Measurements from ENCODE around the gene CALN1. TPM values are rescaled to one million over a fixed set of nuclear protein-coding genes. Genes with fewer than 3 reads are reported as not detected.

Gene CALN1
- total RNA-seq, 2 donors from 2014 or later = 1.1 to 1.2 TPM

DNA sequence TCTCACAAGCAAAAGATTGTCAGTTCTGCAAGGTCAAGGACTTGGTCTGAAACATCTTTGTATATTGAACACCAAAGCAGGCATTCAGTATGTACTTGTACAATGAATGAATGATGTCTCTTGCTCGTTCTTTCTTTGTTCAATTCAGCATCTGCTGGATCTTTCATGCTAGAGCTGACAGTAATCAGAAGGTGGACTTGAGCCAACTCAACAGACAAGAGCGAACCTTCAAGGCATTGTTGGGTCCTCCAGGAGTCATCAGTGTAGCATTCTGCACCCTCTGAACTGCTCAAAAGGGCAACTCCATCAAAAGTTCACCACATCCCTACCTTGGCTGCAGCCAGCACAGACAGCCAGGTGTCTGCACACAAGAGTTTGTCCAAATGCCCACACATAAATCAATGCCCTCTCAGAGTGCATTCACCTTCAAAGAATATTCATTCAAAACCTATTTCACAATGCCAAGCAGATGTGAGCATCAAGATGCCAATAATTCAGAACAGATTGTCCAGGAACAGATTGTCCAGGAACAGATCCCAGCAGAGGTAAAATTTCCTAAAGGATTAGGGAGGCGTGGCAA lies 386.7 kb downstream of the CALN1 start:
- intact Hi-C loops (cut with DNase I) = no loop called here
- no peak for DNase-seq (ENCODE audit: low spot score)

DNA sequence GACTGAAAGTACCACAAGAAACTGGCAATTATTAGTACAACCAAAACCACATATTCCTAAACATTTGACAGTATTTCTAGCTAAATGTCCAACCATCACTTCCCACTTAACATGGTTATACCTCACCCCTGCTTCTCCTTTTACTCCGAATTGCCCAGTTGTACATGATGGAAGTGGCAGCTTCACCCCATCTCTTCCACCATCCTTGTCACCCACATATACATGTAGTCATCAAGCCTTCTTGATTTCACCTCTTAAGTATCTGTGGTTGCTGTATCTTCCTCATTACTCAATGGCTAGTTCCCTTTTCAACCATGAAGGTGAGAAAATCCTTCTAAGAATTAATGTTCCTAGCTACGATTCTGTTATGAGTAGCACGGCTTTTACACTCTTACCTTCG lies 388.2 kb downstream of the CALN1 start:
- H3K9me3 ChIP-seq = no peaks in the 10 kb centered on the region
- H3K27ac ChIP-seq = no peak overlapping the region
- H3K27me3 ChIP-seq (replicated peaks; ENCODE audit: insufficient read depth) = no peaks in the 10 kb centered on the region
- WGBS = 91% methylated on average over 4 of the region's 4 CpGs
- TF ChIP-seq POLR2AphosphoS5 (IDR thresholded peaks at IDR 0.05) (no peak), POLR2A (IDR thresholded peaks at IDR 0.05) (no peak)
- TF ChIP-seq, protein P1, sequence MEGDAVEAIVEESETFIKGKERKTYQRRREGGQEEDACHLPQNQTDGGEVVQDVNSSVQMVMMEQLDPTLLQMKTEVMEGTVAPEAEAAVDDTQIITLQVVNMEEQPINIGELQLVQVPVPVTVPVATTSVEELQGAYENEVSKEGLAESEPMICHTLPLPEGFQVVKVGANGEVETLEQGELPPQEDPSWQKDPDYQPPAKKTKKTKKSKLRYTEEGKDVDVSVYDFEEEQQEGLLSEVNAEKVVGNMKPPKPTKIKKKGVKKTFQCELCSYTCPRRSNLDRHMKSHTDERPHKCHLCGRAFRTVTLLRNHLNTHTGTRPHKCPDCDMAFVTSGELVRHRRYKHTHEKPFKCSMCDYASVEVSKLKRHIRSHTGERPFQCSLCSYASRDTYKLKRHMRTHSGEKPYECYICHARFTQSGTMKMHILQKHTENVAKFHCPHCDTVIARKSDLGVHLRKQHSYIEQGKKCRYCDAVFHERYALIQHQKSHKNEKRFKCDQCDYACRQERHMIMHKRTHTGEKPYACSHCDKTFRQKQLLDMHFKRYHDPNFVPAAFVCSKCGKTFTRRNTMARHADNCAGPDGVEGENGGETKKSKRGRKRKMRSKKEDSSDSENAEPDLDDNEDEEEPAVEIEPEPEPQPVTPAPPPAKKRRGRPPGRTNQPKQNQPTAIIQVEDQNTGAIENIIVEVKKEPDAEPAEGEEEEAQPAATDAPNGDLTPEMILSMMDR (IDR thresholded peaks at IDR 0.05) = no peak
- no peaks in the 10 kb centered on the region for H3K36me3 ChIP-seq
- intact Hi-C loops (cut with DNase I) = no loop called here
- no peaks in the 10 kb centered on the region for H3K4me1 ChIP-seq (replicated peaks)
- no peak overlapping the region for H3K4me3 ChIP-seq
- no peak for DNase-seq (ENCODE audit: low spot score)

More for the DNA sequence above, 386.7 kb downstream of the CALN1 start:
- no peak overlapping the region for H3K4me3 ChIP-seq
- H3K36me3 ChIP-seq = no peaks in the 10 kb centered on the region
- H3K27me3 ChIP-seq (replicated peaks; ENCODE audit: insufficient read depth) = no peaks in the 10 kb centered on the region
- no peaks in the 10 kb centered on the region for H3K9me3 ChIP-seq
- 84% methylated on average over 3 of the region's 3 CpGs for WGBS
- TF ChIP-seq, protein P1 (IDR thresholded peaks at IDR 0.05) = no peak
- TF ChIP-seq POLR2A (IDR thresholded peaks at IDR 0.05) = no peak
- no peaks in the 10 kb centered on the region for H3K4me1 ChIP-seq (replicated peaks)
- no peak overlapping the region for H3K27ac ChIP-seq

DNA sequence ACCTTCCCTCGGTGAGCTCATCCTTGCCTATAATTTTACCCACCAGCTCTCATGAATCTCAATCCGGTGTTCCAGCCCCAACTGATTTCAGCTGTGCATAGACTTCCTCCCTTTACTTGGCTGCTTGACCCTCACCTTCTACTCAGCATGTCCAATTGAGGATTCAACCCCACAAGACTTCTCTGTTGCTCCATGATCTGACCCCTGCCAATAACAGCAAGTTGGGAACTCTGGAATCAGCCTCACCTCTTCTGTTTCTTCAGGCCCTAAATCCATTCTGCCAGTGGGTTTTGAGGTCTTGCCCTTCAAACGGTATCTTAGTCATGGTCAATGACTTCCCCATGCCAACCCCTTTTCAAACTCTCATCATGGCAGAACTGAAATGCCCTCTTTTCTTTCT lies 390.4 kb downstream of the CALN1 start:
- Histone ChIP-seq H3K4me1 (replicated peaks) (no peaks in the 10 kb centered on the region), H3K9me3 (no peaks in the 10 kb centered on the region), H3K36me3 (no peaks in the 10 kb centered on the region), H3K27me3 (replicated peaks; ENCODE audit: insufficient read depth) (no peaks in the 10 kb centered on the region), H3K27ac (no peak overlapping the region), H3K4me3 (no peak overlapping the region)
- DNase-seq (ENCODE audit: low spot score) = no peak
- TF ChIP-seq, protein P1 (IDR thresholded peaks at IDR 0.05) = no peak
- TF ChIP-seq POLR2AphosphoS5 (IDR thresholded peaks at IDR 0.05) = no peak
- 98% methylated on average over 3 of the region's 3 CpGs for WGBS
- intact Hi-C loops (cut with DNase I) = no loop called here

DNA sequence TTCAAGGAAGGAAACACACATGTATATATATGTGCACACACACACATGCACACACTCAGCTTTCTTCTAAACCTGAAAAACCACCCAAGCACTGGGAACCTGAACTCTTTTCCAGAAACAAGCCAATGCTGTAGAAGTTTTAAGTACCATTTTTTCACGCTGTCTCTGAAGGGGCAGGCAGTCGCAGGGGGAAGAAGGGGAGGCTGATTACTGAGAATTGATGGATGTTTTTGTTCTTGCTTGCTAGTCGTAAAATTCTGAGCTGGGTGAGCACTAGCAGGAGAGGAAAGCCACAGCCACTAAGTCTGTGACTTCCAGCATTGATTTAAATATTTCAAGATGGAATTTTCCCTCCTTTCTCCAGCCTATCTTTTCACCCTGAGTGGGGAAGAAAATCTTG lies 391.8 kb downstream of the CALN1 start:
- H3K4me3 ChIP-seq = no peak overlapping the region
- TF ChIP-seq POLR2A (IDR thresholded peaks at IDR 0.05) = no peak
- no peak for TF ChIP-seq POLR2AphosphoS5 (IDR thresholded peaks at IDR 0.05)
- TF ChIP-seq, protein P1 (IDR thresholded peaks at IDR 0.05) = no peak
- no peaks in the 10 kb centered on the region for H3K4me1 ChIP-seq (replicated peaks)
- no peaks in the 10 kb centered on the region for H3K9me3 ChIP-seq
- DNase-seq (ENCODE audit: low spot score) = no peak
- H3K27me3 ChIP-seq (replicated peaks; ENCODE audit: insufficient read depth) = no peaks in the 10 kb centered on the region
- H3K36me3 ChIP-seq = no peaks in the 10 kb centered on the region
- no peak overlapping the region for H3K27ac ChIP-seq
- WGBS = 19% methylated on average over 3 of the region's 3 CpGs
- intact Hi-C loops (cut with DNase I) = no loop called here

DNA sequence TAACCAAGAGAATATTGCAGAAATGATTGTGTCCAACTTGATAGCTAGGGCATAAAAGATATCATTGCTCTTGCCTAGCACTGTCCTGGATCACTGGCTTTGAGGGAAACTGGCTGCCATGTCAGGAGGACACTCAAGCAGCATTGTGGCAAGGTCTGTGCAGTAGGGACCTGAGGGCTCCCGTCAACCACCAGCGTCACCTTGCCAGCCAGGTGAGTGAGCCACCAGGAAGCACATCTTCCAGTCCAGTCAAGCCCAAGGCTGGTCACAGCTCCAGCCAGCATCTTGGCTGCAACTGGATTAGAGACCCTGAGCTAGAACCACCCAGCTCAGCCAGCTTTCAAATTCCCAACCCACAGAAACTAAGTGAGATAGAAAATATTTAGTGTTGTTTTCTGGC lies 392.7 kb downstream of the CALN1 start:
- intact Hi-C loops (cut with DNase I) = no loop called here
- no peaks in the 10 kb centered on the region for H3K27me3 ChIP-seq (replicated peaks; ENCODE audit: insufficient read depth)
- H3K9me3 ChIP-seq = no peaks in the 10 kb centered on the region
- no peak overlapping the region for H3K27ac ChIP-seq
- WGBS = 94% methylated on average over 2 of the region's 2 CpGs
- TF ChIP-seq POLR2AphosphoS5 (IDR thresholded peaks at IDR 0.05) = no peak
- TF ChIP-seq, protein P1 (IDR thresholded peaks at IDR 0.05) = no peak
- no peak for TF ChIP-seq POLR2A (IDR thresholded peaks at IDR 0.05)
- H3K4me1 ChIP-seq (replicated peaks) = no peaks in the 10 kb centered on the region
- H3K36me3 ChIP-seq = no peaks in the 10 kb centered on the region
- no peak for DNase-seq (ENCODE audit: low spot score)
- no peak overlapping the region for H3K4me3 ChIP-seq

Measured in prostate gland (tissue), 2 donors.